IMR-90 (cell line): ENCODE results near the gene DNAJC11. TPM values are rescaled to one million over a fixed set of nuclear protein-coding genes. Genes with fewer than 3 reads are reported as not detected.

Source experiments
- ATAC-seq: fragments of 200-7000 bp; cut with Tn5 transposase; 2 replicates; pipeline ENCODE4 v1.9.1; 2020; ENCODE audit warnings: low read depth, mild to moderate bottlenecking, moderate library complexity
- BruUV-seq: library from RNA; stranded (reverse); fragments of 400-500 nt; replicated peaks from 2 replicates; lab custom pipeline; 2021; lab: Mats Ljungman, UMichigan
- CTCF ChIA-PET: fragments of 300-600 bp; formaldehyde crosslinking; extraction: SDS; loops from one replicate; lab custom pipeline; 2021; ENCODE audit warnings: antibody characterized with exemption; lab: Yijun Ruan, JAX
- POLR2A ChIA-PET: fragments of 300-600 bp; sonication (Branson Sonifier 250); formaldehyde crosslinking; loops from one replicate; lab custom pipeline; 2022; ENCODE audit warnings: antibody characterized with exemption; ENCODE audit not compliant: unreplicated experiment; lab: Charles Lee
- DNase-seq: peaks from one replicate; pipeline ENCODE4 v3.0.0; 2013
- H2AFZ ChIP-seq: replicated peaks from 2 replicates; pipeline ENCODE3; 2013; ENCODE audit warnings: low read length, mild to moderate bottlenecking; ENCODE audit not compliant: poor library complexity
- H2AK5ac ChIP-seq: 2 replicates; pipeline ENCODE4 v1.6.1; 2013; ENCODE audit warnings: low read depth, low read length, inconsistent platforms
- H2AK9ac ChIP-seq: replicated peaks from 2 replicates; pipeline ENCODE3; 2013; ENCODE audit warnings: mild to moderate bottlenecking, low read depth, low read length, moderate library complexity; ENCODE audit not compliant: poor library complexity
- H2BK120ac ChIP-seq: 2 replicates; pipeline ENCODE4 v1.6.1; 2013; ENCODE audit warnings: low read depth, low read length, inconsistent platforms
- H2BK15ac ChIP-seq: 3 replicates; pipeline ENCODE4 v1.6.1; 2013; ENCODE audit warnings: low read depth, low read length, inconsistent platforms
- H2BK20ac ChIP-seq: 2 replicates; pipeline ENCODE4 v1.6.1; 2013; ENCODE audit warnings: low read depth, mild to moderate bottlenecking, inconsistent platforms, low read length, moderate library complexity
- H2BK5ac ChIP-seq: 2 replicates; pipeline ENCODE4 v1.6.1; 2013; ENCODE audit warnings: mild to moderate bottlenecking, low read depth, low read length, inconsistent platforms; ENCODE audit not compliant: poor library complexity, severe bottlenecking
- H3K14ac ChIP-seq: replicated peaks from 2 replicates; pipeline ENCODE4 v1.6.1; 2013; ENCODE audit warnings: low read depth, low read length, inconsistent platforms
- H3K18ac ChIP-seq: 2 replicates; pipeline ENCODE4 v1.6.1; 2013; ENCODE audit warnings: low read depth, low read length, control low read depth
- H3K23ac ChIP-seq: 2 replicates; pipeline ENCODE4 v1.6.1; 2013; ENCODE audit warnings: low read depth, low read length, inconsistent platforms
- H3K27ac ChIP-seq: 2 replicates; pipeline ENCODE4 v1.5.1; 2013; ENCODE audit warnings: mild to moderate bottlenecking, control low read depth, low read length; ENCODE audit not compliant: insufficient read depth
- H3K27me3 ChIP-seq: 2 replicates; pipeline ENCODE4 v1.6.1; 2013; ENCODE audit warnings: low read length; ENCODE audit not compliant: control insufficient read depth, insufficient read depth
- H3K36me3 ChIP-seq: 2 replicates; pipeline ENCODE4 v1.6.1; 2013; ENCODE audit warnings: low read length, mixed read lengths; ENCODE audit not compliant: control insufficient read depth, insufficient read depth
- H3K4ac ChIP-seq: 2 replicates; pipeline ENCODE4 v1.6.1; 2013; ENCODE audit warnings: low read depth, low read length, inconsistent platforms
- H3K4me1 ChIP-seq: 2 replicates; pipeline ENCODE4 v1.6.1; 2013; ENCODE audit warnings: low read length, mixed read lengths; ENCODE audit not compliant: control insufficient read depth, insufficient read depth
- H3K4me2 ChIP-seq: 2 replicates; pipeline ENCODE4 v1.6.1; 2013; ENCODE audit warnings: low read depth, mild to moderate bottlenecking, control low read depth, low read length, moderate library complexity
- H3K4me3 ChIP-seq: 2 replicates; pipeline ENCODE4 v1.5.1; 2013; ENCODE audit warnings: low read depth, mild to moderate bottlenecking, control low read depth, low read length, moderate library complexity; ENCODE audit not compliant: insufficient read depth
- H3K56ac ChIP-seq: 2 replicates; pipeline ENCODE4 v1.6.1; 2013; ENCODE audit warnings: low read length, inconsistent platforms; ENCODE audit not compliant: insufficient read depth; ENCODE audit errors: extremely low read depth
- H3K79me1 ChIP-seq, 2 experiments: 2 replicates each; pipeline ENCODE4 v1.6.1; 2013; ENCODE audit warnings: low read length in 2 of 2, inconsistent platforms in 1 of 2, low read depth in 1 of 2
- H3K9ac ChIP-seq: 2 replicates; pipeline ENCODE4 v1.6.1; 2013; ENCODE audit warnings: low read depth, low read length, control low read depth
- H3K9me1 ChIP-seq: 2 replicates; pipeline ENCODE4 v1.6.1; 2013; ENCODE audit warnings: low read length, inconsistent platforms; ENCODE audit not compliant: insufficient read depth
- H3K9me3 ChIP-seq: 2 replicates; pipeline ENCODE4 v1.6.1; 2013; ENCODE audit warnings: low read length; ENCODE audit not compliant: control insufficient read depth, insufficient read depth
- H4K20me1 ChIP-seq: 2 replicates; pipeline ENCODE4 v1.6.1; 2013; ENCODE audit warnings: low read length, inconsistent platforms; ENCODE audit not compliant: insufficient read depth
- H4K5ac ChIP-seq: 2 replicates; pipeline ENCODE4 v1.6.1; 2013; ENCODE audit warnings: mild to moderate bottlenecking, low read depth, low read length, control low read depth
- H4K8ac ChIP-seq, 2 experiments: 2 replicates each; pipeline ENCODE4 v1.6.1; 2013; ENCODE audit warnings: low read depth in 2 of 2, low read length in 2 of 2, control low read depth in 1 of 2, inconsistent platforms in 1 of 2
- H4K91ac ChIP-seq: 2 replicates; pipeline ENCODE4 v1.6.1; 2013; ENCODE audit warnings: low read depth, low read length, inconsistent platforms; ENCODE audit not compliant: insufficient read depth
- BHLHE40 ChIP-seq: fragments of 150-350 bp; IDR thresholded peaks from 2 replicates; pipeline ENCODE4 v1.6.1; 2016; ENCODE audit warnings: mild to moderate bottlenecking, low read depth, low read length
- ELK1 ChIP-seq: fragments of 150-350 bp; IDR thresholded peaks from 2 replicates; pipeline ENCODE4 v1.6.1; 2016; ENCODE audit warnings: low read depth, mild to moderate bottlenecking, low read length, moderate library complexity, borderline replicate concordance
- MAZ ChIP-seq: IDR thresholded peaks from 2 replicates; pipeline ENCODE4 v1.6.1; 2012; ENCODE audit warnings: low read depth, mild to moderate bottlenecking, low read length, improper control_type of control experiment, moderate library complexity, borderline replicate concordance
- POLR2A ChIP-seq: IDR thresholded peaks from 2 replicates; pipeline ENCODE4 v1.6.1; 2012; ENCODE audit warnings: mild to moderate bottlenecking, low read depth, low read length
- RAD21 ChIP-seq: IDR thresholded peaks from 2 replicates; pipeline ENCODE4 v1.6.1; 2012; ENCODE audit warnings: low read length, improper control_type of control experiment
- USF2 ChIP-seq: fragments of 150-350 bp; IDR thresholded peaks from 2 replicates; pipeline ENCODE4 v1.6.1; 2017; ENCODE audit warnings: mild to moderate bottlenecking, antibody characterized with exemption, low read length, low read depth
- WGBS, 2 experiments: methylation state at CpG; one replicate each; pipeline versions ENCODE4 v1.1.5 to v1.1.7; 2013; ENCODE audit warnings: missing lambda C conversion rate in 2 of 2; ENCODE audit not compliant: insufficient read length in 1 of 2; ENCODE audit errors: extremely low coverage in 2 of 2; 5-methylcytosine and 5-hydroxymethylcytosine counted together
- dilution Hi-C: fragments of 300-500 bp; cut with HindIII; formaldehyde crosslinking; loops from one replicate; pipeline ENCODE4 v1.14.3; 2018; ENCODE audit warnings: low sequenced_read_pairs; ENCODE audit not compliant: unreplicated experiment
- in situ Hi-C: fragments of 300-500 bp; cut with MboI; formaldehyde crosslinking; loops from 3 replicates; pipeline ENCODE4 v1.14.3; 2019; ENCODE audit warnings: low sequenced_read_pairs, inconsistent platforms, mixed read lengths
- intact Hi-C: fragments of 100-400 bp; cut with micrococcal nuclease; formaldehyde crosslinking; loops from 2 replicates; pipeline ENCODE4 v1.10.0; 2022
- polyA plus RNA-seq, 3 experiments: library from polyadenylated mRNA; depleted of rRNA; stranded (reverse); fragments of >200 nt; gene quantifications; 2 replicates each; pipeline ENCODE4 v1.2.3, GENCODE V29; 2012; ENCODE audit warnings: low replicate concordance in 1 of 3
- total RNA-seq: library from RNA; depleted of rRNA; stranded (reverse); fragments of >200 nt; gene quantifications from 2 replicates; pipeline ENCODE4 v1.2.3, GENCODE V29; 2012

DNAJC11 gene
- total and polyA plus RNA-seq, 2 of the 4 experiments (the other 2 are of a cell fraction): 38.7 to 48.5 TPM

- TF ChIP-seq MAZ (no peak), USF2 (no peak), RAD21 (no peak)
Measured at GRCh38 chr1:6623269-6623965, 78.2 kb downstream of the DNAJC11 start (continued).

GRCh38 chr1:6622396-6623152, 79.0 kb downstream of the DNAJC11 start:
- no peak overlapping the region for H3K4me3 ChIP-seq
- H3K36me3 ChIP-seq: peaks cover 53% of the 10 kb centered on the region
- no peak overlapping the region for H4K8ac ChIP-seq
- no peak overlapping the region for H2AK9ac ChIP-seq
- H2BK5ac ChIP-seq: no peak overlapping the region
- H3K79me1 ChIP-seq: peaks cover 39 to 84% of the 10 kb centered on the region in 2 experiments
- dilution Hi-C loops: no loop called here
- ATAC-seq (no peak), DNase-seq (no peak)
- H4K5ac ChIP-seq: no peak overlapping the region
- peaks cover 6% of the 10 kb centered on the region for H3K4me1 ChIP-seq
- peaks cover 4% of the 10 kb centered on the region for H3K9me1 ChIP-seq
- H3K56ac ChIP-seq: no peak overlapping the region
- H2BK20ac ChIP-seq: no peak overlapping the region
- no peak overlapping the region for H2AFZ ChIP-seq
- H3K23ac ChIP-seq: no peak overlapping the region
- H3K9ac ChIP-seq: no peak overlapping the region
- in situ Hi-C loops: no loop called here
- no peak overlapping the region for H3K27ac ChIP-seq
- no peak overlapping the region for H3K4ac ChIP-seq
- no peak for TF ChIP-seq MAZ
- no peak for TF ChIP-seq ELK1
- TF ChIP-seq BHLHE40: no peak
- TF ChIP-seq RAD21: no peak
- TF ChIP-seq POLR2A: no peak
- H3K9me3 ChIP-seq: no peaks in the 10 kb centered on the region
- WGBS, 2 experiments: 76% methylated on average over 2 of the region's 10 CpGs; no CpG with 5 or more reads in 1 of the 2 experiments
- no peak overlapping the region for H2BK120ac ChIP-seq
- no TSS peak for BruUV-seq
- no peak overlapping the region for H3K14ac ChIP-seq
- no peak overlapping the region for H4K91ac ChIP-seq
- no peak overlapping the region for H2BK15ac ChIP-seq
- peaks cover 62% of the 10 kb centered on the region for H4K20me1 ChIP-seq
- H3K18ac ChIP-seq: no peak overlapping the region
- POLR2A ChIA-PET: no interaction called here
- no peaks in the 10 kb centered on the region for H3K27me3 ChIP-seq
- H2AK5ac ChIP-seq: no peak overlapping the region
- no peak overlapping the region for H3K4me2 ChIP-seq
- CTCF ChIA-PET: no interaction called here
- intact Hi-C loops: no loop called here
